DND-41 (cell line): Measurements from ENCODE around the gene USP36.

Experiments
- ATAC-seq: fragments of 200-7000 bp; cut with Tn5 transposase; 3 replicates; pipeline ENCODE4 v1.9.1; 2021; ENCODE audit warnings: low read depth; ENCODE audit not compliant: insufficient read depth
- DNase-seq: peaks from one replicate; pipeline ENCODE4 v3.0.0-alpha.2; 2020
- H2AFZ ChIP-seq: 2 replicates; pipeline ENCODE4 v1.6.0; 2012; ENCODE audit warnings: low read depth, low read length
- H3K27ac ChIP-seq: 2 replicates; pipeline ENCODE4 v1.5.1; 2012; ENCODE audit warnings: low read length, inconsistent platforms
- H3K27me3 ChIP-seq: fragments of 200-600 bp; sonication (generic); 2 replicates; pipeline ENCODE4 v1.6.0; 2012; ENCODE audit warnings: low read length, mild to moderate bottlenecking, inconsistent platforms; ENCODE audit not compliant: insufficient read depth, poor library complexity
- H3K36me3 ChIP-seq: 2 replicates; pipeline ENCODE4 v1.5.1; 2012; ENCODE audit warnings: low read length, inconsistent platforms; ENCODE audit not compliant: insufficient read depth
- H3K4me1 ChIP-seq: 2 replicates; pipeline ENCODE4 v1.5.1; 2012; ENCODE audit warnings: mild to moderate bottlenecking, low read length; ENCODE audit not compliant: insufficient read depth
- H3K4me2 ChIP-seq: 2 replicates; pipeline ENCODE4 v1.6.0; 2012; ENCODE audit warnings: mild to moderate bottlenecking, moderate library complexity, low read length, inconsistent platforms; ENCODE audit not compliant: insufficient read depth
- H3K4me3 ChIP-seq, 2 experiments: fragments of 200-600 bp in 1 of 2; shearing (Covaris generic) in 1 of 2; 2 replicates each; pipeline ENCODE4 v1.5.1; 2012 to 2016; ENCODE audit warnings: inconsistent platforms in 2 of 2, low read length in 2 of 2, mild to moderate bottlenecking in 2 of 2, low read depth in 1 of 2, moderate library complexity in 1 of 2
- H3K79me2 ChIP-seq: 2 replicates; pipeline ENCODE4 v1.6.0; 2012; ENCODE audit warnings: low read length, inconsistent platforms; ENCODE audit not compliant: insufficient read depth
- H3K9ac ChIP-seq: 2 replicates; pipeline ENCODE4 v1.6.0; 2012; ENCODE audit warnings: low read depth, mild to moderate bottlenecking, inconsistent platforms, low read length, moderate library complexity
- H3K9me3 ChIP-seq: 2 replicates; pipeline ENCODE4 v1.5.1; 2012; ENCODE audit warnings: low read length, moderate library complexity, mild to moderate bottlenecking, inconsistent platforms; ENCODE audit not compliant: insufficient read depth, severe bottlenecking
- H4K20me1 ChIP-seq: 2 replicates; pipeline ENCODE4 v1.6.0; 2012; ENCODE audit warnings: low read length; ENCODE audit not compliant: insufficient read depth
- EZH2 ChIP-seq: IDR thresholded peaks from 3 replicates; pipeline ENCODE4 v1.6.1; 2012; ENCODE audit warnings: borderline replicate concordance, low read depth, mild to moderate bottlenecking, moderate library complexity, low read length, inconsistent platforms; ENCODE audit not compliant: severe bottlenecking
- TF ChIP-seq, protein P1 (sequence below): IDR thresholded peaks from 2 replicates; pipeline ENCODE4 v1.5.1; 2012; ENCODE audit warnings: borderline replicate concordance, low read length, moderate library complexity, mild to moderate bottlenecking; ENCODE audit not compliant: poor library complexity, severe bottlenecking; ENCODE audit errors: extremely low read depth

Gene USP36

DNA sequence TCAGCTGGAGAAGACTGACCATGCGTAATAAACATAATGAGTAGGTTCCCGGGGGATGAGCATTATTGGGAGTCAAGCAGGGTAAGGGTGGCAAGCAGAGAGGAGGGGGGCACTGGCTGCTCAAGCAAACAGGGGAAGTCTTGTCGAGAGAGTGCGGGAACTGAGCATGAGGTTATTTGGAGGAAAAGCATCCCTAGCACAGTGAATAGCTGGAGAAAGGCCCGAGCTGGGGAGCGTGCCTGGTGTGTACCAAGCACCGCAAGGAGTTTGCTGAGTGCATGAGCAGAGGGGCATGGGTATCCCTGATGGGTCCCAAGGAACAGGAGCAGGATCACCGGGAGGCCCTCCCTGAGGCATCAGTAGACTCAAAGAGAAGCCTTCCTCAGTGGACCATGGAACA lies 75.7 kb downstream of the USP36 start:
- Histone ChIP-seq H3K9ac (no peak overlapping the region), H3K27me3 (no peaks in the 10 kb centered on the region), H3K4me2 (no peak overlapping the region), H3K4me1 (peaks cover 10% of the 10 kb centered on the region), H3K36me3 (no peaks in the 10 kb centered on the region), H4K20me1 (peaks cover 44% of the 10 kb centered on the region), H3K79me2 (peaks cover 45% of the 10 kb centered on the region), H3K4me3 (no peak overlapping the region), H2AFZ (no peak overlapping the region), H3K27ac (no peak overlapping the region), H3K9me3 (no peaks in the 10 kb centered on the region)
- TF ChIP-seq, protein P1, sequence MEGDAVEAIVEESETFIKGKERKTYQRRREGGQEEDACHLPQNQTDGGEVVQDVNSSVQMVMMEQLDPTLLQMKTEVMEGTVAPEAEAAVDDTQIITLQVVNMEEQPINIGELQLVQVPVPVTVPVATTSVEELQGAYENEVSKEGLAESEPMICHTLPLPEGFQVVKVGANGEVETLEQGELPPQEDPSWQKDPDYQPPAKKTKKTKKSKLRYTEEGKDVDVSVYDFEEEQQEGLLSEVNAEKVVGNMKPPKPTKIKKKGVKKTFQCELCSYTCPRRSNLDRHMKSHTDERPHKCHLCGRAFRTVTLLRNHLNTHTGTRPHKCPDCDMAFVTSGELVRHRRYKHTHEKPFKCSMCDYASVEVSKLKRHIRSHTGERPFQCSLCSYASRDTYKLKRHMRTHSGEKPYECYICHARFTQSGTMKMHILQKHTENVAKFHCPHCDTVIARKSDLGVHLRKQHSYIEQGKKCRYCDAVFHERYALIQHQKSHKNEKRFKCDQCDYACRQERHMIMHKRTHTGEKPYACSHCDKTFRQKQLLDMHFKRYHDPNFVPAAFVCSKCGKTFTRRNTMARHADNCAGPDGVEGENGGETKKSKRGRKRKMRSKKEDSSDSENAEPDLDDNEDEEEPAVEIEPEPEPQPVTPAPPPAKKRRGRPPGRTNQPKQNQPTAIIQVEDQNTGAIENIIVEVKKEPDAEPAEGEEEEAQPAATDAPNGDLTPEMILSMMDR: no peak
- TF ChIP-seq EZH2: no peak
- ATAC-seq (no peak), DNase-seq (no peak)

DNA sequence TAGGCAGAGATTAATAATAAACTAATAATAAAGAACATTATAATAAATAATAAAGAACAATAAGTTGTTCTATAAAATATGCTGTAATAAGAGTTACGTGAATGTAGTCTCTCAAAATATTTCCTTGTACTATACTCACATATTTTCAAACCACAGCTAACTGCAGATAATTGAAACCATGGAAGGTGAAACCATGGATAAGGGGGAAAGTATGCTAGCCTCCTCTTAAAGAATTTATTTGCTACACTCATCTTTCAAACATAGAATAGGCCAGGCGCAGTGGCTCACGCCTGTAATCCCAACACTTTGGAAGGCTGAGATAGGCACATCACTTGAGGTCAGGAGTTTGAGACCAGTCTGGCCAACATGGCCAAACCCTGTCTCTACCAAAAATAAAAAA lies 77.1 kb downstream of the USP36 start:
- peaks cover 46% of the 10 kb centered on the region for H4K20me1 ChIP-seq
- H3K79me2 ChIP-seq: peaks cover 36% of the 10 kb centered on the region
- H3K4me1 ChIP-seq: peaks cover 23% of the 10 kb centered on the region
- H3K4me3 ChIP-seq: no peak overlapping the region
- no peak overlapping the region for H3K27ac ChIP-seq
- H3K9me3 ChIP-seq: no peaks in the 10 kb centered on the region
- H3K9ac ChIP-seq: no peak overlapping the region
- no peaks in the 10 kb centered on the region for H3K36me3 ChIP-seq
- no peak for DNase-seq
- no peak overlapping the region for H3K4me2 ChIP-seq
- no peak overlapping the region for H2AFZ ChIP-seq
- no peaks in the 10 kb centered on the region for H3K27me3 ChIP-seq
- ATAC-seq: no peak
- no peak for TF ChIP-seq EZH2
- TF ChIP-seq, protein P1: no peak

DNA sequence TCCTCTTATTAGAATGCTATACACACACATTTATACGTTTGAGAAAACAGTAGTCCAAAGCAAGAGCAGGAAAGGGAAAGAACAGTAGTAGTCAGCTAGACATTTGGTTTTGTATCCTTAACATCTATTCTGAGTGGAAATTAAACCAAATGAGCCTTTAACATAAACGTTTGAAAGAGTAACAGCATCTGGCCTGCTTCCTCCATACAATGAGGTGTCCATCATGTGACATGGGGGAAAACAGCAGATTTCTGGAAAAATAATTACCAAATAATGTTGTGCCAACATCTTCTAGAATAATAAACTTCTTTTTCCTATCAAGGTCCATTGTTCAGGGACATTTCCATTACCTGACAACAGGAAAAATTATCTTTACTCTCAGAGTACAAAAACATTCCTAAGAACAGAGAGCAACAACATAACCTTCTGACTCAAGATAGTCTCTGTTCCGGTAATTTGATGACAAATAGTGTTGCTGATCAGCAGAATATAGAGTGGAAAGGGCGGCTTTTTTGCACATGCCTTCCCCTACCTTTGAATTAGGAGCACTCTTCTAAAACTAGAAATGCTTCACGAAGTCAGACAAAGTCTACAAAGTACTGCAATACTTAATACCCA lies 78.7 kb downstream of the USP36 start:
- no peaks in the 10 kb centered on the region for H3K36me3 ChIP-seq
- no peaks in the 10 kb centered on the region for H3K9me3 ChIP-seq
- H3K4me2 ChIP-seq: no peak overlapping the region
- peaks cover 46% of the 10 kb centered on the region for H4K20me1 ChIP-seq
- no peak overlapping the region for H3K27ac ChIP-seq
- ATAC-seq (no peak), DNase-seq (no peak)
- no peak overlapping the region for H2AFZ ChIP-seq
- H3K79me2 ChIP-seq: peaks cover 39% of the 10 kb centered on the region
- no peak overlapping the region for H3K9ac ChIP-seq
- H3K27me3 ChIP-seq: no peaks in the 10 kb centered on the region
- H3K4me1 ChIP-seq: peaks cover 30% of the 10 kb centered on the region
- no peak for TF ChIP-seq EZH2
- TF ChIP-seq, protein P1: no peak
- H3K4me3 ChIP-seq: no peak overlapping the region
